ENCODE measurements around the gene STOML2.

The STOML2 gene

DNA sequence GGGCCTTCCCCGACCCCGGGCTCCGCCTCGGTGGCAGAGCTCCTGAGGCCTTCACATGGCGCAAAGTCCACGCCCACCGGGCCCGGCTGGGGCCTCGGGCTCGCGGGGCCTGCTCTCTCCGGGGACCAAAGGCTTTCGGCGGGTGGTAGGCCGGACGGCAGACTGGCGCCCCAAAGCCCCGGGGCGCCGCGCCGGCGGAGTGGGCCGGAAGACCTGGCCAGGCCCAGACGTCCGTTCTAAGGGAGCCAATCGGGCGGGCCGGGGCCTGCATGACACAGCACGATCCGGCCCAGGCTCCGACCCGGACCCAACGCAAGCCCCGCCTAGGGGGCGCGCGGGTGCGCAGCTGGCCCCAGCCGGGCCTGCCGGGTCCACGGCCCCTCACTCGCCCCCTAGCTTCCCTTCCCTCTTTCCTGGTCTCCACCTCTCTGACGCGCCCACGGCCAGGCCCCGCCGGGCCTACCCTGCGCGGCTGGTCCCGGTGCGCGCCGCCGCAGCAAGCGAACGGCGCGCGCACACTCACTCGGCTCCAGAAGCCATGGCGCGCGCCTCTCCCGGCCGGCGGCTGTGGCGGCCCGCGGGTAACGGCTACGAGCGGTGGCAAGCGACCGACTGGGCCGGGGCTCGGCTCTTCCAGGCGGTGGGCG is 31.0 kb downstream of the STOML2 start:
- peak; percentile 74 to 93 for DNase-seq

DNA sequence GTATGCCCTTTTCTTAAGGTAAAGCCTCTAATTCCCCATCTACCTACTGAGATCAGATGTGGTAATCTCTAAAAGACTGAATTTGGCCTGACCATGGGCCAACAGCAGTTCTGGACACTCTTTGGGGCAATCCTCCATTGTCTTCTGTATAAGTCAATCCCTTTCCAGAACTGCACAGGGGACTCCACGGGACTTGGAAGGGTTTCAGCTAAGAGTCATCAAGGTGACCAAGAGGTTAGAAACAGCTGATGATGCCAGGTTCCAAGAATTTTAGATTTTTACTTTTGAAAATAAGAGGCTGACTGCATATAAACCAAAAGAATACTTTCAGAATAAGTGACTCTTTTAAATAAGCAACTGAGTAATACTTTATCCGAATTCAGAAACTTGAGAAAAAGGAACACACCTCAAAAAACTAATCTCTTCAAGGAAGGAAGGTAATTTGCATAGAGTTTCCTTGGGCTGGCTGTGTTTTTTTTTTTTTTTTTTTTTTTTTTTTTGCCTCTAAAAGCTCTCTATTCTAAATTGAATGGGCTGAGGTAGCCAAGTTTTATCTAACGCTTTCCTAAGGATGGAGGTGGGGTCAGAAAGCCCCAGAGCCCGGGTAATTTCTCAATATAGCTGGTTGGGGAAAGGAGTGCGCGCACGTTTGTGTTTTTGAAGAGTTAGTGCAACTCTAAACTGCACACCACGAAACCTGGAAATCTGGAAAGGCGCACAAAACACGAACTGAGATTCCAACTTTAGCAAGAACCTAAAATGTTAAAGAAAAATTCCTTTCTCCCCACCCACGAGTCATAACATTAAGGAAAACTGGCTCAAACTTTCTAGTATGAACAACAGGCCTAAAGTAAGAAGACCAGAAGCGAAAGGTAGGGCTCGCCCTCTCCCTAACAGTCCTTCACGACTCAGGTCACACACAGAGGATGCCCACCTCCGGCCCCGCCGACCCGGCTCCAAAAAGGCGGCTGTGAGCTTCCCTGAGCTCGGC is 31.8 kb downstream of the STOML2 start:
- no peak for DNase-seq

DNA sequence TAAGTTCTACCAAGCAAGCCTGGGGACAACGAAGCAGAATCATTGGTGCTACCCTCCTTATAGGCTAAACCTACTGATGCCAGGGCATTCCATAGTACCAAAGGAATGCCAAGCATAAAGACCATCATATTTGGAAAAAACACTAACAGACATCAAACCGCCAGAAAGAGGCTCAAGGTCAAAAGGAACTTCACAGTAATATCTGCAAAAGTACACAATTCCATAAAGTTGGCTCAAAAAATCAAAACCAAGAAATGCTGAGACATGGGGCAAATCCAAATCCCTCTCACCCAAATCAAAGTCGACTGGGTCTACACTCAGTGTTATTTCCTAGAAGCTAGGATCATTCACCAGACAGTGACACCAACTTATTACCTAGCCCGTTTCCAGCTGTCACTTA is 33.9 kb downstream of the STOML2 start:
- no peak for DNase-seq

DNA sequence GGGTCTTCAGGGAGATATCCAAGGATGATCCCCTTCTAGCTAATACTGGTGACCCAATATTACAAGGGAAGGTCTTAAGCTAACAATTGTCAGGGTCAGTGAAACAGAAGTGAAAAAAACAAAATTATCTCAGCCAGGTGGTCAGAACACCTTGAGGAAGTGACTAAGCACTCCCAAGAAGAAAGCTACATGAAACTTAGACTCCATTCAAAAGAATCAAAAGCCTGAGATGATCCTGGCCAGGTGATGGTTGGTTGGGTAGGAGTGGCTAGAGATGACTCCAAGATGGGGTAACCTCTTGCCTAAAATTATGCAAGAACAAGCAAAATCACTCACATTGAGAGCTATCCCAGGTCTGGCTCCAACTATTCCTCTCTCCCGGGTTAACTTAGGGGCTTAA is 35.9 kb downstream of the STOML2 start:
- no peak for DNase-seq

DNA sequence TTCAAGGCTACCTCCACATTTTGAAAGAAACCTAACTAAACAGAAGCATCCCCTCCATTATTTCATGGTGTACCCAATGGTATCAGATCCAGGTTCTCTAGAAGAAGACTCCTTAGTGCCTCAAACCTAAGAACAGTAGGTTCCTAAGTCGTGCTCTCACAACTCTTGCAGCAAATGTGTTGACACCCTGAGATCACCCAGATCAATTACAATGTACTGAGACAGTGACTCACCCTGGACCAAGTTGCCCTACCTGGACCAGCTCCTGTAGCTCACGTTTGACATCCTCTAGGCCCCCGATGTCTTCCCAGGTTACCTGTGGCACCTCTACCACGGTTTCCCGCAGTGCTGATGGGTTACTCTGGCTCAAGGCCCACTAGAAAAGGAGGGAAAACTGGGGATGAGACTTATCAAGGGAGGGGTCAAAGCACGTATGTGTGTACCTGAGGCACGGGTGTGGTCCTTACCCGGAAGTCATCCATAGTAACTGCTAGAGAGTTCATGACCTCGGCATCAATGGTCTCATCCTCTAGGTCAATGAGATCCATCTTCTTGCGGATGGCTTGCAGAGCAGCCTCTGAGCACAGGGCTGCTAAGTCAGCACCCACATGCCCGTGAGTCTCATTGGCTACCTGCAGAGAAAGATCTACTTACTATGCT is 42.3 kb downstream of the STOML2 start:
- no peak for DNase-seq

DNA sequence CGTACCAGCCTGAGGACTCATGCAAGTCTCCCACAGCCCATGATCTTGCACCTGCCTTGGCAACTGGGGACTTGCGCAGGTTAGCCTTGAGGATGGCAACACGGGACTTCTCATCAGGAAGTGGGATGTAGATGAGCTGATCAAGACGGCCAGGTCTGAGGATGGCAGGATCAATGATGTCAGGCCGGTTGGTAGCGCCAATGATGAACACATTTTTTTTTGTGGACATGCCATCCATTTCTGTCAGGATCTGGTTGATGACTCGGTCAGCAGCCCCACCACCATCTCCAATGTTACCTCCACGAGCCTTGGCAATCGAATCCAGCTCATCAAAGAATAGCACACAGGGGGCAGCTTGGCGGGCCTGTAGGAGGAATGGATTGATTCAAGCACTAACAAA is 43.5 kb downstream of the STOML2 start:
- no peak for DNase-seq

DNA sequence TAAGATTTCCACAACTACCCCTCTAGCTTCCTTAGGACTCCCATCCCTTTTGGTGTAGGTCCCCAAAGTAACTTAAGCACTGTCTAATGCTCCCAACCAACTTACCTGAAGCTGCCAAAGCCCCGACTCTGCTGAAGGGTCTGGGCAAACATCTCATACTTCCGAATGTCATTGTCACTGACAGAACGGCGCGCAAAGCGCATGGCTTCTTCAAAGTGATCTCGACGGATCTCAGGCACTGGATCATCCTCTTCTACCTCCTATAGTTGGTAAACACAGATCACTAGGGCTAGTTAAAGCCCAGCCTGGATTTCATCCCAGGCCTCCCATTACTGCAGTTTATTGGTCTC is 45.7 kb downstream of the STOML2 start:
- no peak for DNase-seq

DNA sequence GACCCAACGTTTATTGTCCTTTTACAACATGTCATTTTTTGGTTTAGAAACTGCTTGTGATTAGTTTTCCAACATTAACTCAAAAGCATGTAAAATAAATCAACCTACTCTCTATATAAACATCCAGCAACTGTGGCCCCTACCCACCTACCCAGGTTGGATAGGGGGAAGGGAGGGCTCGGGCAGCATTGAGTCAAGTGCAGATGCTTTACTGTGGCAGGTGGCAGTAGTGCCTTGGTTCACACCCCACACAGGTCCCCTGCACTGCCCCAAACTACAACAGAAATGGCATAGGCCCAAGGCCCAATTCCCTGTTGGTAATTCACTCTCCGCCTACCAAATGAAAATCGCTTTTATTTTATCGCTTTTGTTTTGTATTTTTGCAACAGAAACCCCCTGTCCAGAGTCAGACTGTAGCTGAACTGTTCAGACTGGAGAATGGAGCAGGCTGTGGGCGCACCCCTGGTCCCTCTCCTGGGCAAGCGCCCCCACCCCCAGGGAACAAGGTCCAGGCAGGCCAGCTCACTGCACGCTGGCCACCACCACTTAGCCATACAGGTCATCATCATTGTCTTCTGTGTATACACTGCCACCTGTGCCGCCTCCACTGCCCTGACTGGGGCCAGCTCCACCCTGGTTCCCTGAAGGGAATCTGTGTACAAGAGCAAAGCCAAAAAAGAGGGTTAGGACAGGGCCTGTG is 46.2 kb downstream of the STOML2 start:
- DNase-seq = no peak

DNA sequence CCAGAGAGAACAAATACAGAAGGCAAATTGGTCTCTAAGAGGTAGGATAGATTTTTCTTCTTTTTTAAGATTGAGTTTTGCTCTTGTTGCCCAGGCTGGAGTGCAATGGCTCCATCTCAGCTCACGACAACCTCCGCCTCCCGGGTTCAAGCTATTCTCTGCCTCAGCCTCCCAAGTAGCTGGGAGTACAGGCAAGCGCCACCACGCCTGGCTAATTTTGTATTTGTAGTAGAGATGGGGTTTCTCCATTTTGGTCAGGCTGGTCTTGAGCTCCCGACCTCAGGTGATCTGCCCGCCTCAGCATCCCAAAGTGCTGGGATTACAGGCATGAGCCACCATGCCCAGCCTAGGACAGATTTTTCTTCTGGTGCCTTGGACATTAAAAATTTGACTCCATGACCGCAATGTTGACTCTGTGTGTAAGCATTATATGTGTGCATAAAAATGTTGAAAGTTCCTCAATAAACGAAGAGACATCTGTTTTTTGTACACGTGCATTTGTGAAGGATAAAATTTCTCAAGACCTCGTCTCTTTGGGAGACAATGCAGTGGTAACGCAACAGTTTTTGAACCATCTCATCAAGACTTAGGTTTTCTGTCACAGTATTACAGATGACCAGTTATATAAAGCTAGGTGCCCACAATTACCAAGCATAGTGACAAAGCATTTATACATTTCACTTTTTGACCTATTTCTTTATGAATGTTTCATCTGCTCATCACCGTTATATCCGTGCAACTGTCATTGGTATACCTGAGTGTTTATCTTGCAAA is 47.9 kb downstream of the STOML2 start:
- no peak for DNase-seq

DNA sequence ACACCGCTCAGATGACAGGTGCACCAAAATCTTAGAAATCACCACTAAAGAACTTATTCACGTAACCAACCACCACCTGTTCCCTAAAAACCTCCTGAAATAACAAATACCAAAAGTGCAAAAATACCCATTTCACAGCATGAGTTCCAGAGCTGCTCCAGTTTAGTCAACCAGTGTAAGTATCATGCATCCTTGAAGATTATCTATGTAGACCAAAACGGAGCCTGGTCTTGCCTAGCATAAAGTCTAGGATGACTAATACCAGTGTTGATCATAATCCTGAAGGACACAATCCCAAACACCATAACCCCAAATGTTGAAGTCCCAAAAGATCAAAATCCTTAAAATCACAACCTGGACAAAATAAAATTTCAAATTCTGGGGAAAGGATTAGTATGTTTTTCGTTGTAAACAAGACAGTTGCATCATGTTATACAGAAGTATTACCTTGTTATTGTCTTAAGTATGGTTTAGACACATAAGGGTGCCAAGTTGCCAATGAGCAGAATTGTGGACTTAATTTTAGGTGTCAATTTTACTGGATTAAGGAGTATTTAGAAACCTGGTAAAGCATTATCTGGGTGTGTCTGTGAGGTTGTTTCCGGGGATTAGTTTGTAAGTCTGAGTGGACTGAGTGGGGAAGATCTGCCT is 48.6 kb downstream of the STOML2 start:
- no peak for DNase-seq

DNA sequence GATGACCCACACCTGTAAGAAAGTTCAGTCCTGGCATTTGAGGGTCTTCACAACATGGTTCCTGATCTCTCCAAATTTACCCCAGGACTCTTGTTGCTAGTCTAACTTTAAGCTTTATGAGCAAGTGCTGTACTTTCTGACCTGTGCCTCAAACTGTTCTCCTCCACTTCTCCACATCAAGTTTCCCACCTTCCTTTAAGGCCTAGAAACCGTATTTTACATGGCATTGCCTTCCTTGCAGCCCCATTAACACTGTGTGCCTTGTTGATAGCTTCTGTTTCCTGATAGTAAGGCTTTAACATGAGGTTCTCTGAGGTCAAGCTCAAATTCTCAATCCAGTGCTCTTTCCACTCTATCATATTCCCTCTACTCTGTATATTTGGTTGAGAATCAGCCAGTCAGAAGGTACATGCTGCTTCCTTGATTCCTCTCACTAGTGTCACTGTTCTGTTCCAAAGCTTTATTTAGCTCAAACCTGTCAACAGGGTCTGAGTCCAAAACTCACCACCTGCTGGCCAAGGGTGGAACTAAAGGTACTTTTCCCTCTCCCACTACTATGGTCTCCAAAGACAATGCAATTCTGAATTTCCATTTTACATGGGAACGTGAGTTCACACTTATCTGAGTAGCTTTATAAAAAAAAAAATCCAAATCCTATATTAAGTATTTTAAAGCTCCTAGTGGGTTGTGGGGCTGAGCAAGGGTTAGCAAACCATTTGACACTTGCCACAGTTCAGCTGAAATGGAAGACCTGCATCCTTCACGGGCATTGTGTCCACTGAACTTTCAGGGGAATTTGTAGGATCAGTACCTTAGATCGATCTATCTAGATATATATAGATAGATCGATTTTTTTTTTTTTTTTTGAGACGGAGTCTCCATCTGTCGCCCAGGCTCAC is 51.6 kb downstream of the STOML2 start:
- DNase-seq = peak in 1 of 2 experiments; percentile 54

Data from NCI-H526 (cell line).